Liver (tissue), 9 donors: ENCODE measurements around the gene SRSF2. TPM values are rescaled to one million over a fixed set of nuclear protein-coding genes. Genes with fewer than 3 reads are reported as not detected.

Source experiments
- DNase-seq: peaks from one replicate; pipeline ENCODE4 v3.0.0-alpha.2; 2017; ENCODE audit warnings: low spot score
- H3K27ac ChIP-seq, 2 donors: one replicate each; pipeline ENCODE4 v1.7.0; 2013; ENCODE audit warnings: inconsistent platforms in 2 of 2, low read length in 2 of 2, control low read depth in 1 of 2, low read depth in 1 of 2, mild to moderate bottlenecking in 1 of 2
- H3K27me3 ChIP-seq, 4 donors: one replicate each; pipeline versions ENCODE4 v1.6.1 to v1.7.0; 2013; ENCODE audit warnings: low read length in 3 of 4, inconsistent platforms in 1 of 4, mild to moderate bottlenecking in 1 of 4, moderate library complexity in 1 of 4; ENCODE audit not compliant: control insufficient read depth in 4 of 4, insufficient read depth in 4 of 4
- H3K36me3 ChIP-seq, 4 donors: one replicate each; pipeline versions ENCODE4 v1.6.1 to v1.7.0; 2013; ENCODE audit warnings: low read length in 3 of 4, mild to moderate bottlenecking in 3 of 4, low read depth in 1 of 4, moderate library complexity in 1 of 4; ENCODE audit not compliant: control insufficient read depth in 4 of 4, insufficient read depth in 3 of 4
- H3K4me1 ChIP-seq, 4 donors: one replicate each; pipeline versions ENCODE4 v1.6.1 to v1.7.0; 2013; ENCODE audit warnings: low read length in 3 of 4, mild to moderate bottlenecking in 3 of 4, moderate library complexity in 1 of 4; ENCODE audit not compliant: control insufficient read depth in 4 of 4, insufficient read depth in 4 of 4
- H3K4me3 ChIP-seq, 3 donors: one replicate each; pipeline versions ENCODE4 v1.6.1 to v1.7.0; 2013; ENCODE audit warnings: low read length in 3 of 3, control low read depth in 1 of 3, low read depth in 1 of 3, mild to moderate bottlenecking in 1 of 3
- H3K9ac ChIP-seq, 2 donors: one replicate each; pipeline ENCODE4 v1.7.0; 2013; ENCODE audit warnings: low read length in 2 of 2, mild to moderate bottlenecking in 2 of 2, moderate library complexity in 2 of 2, control low read depth in 1 of 2, low read depth in 1 of 2
- H3K9me3 ChIP-seq, 4 donors: one replicate each; pipeline versions ENCODE4 v1.6.1 to v1.7.0; 2013; ENCODE audit warnings: low read length in 3 of 4; ENCODE audit not compliant: control insufficient read depth in 4 of 4
- CTCF ChIP-seq: fragments of 150-350 bp; IDR thresholded peaks from 2 replicates; pipeline ENCODE4 v1.5.1; 2017; ENCODE audit warnings: improper control_type of control experiment, low read depth, low read length; ENCODE audit not compliant: missing input control
- EGR1 ChIP-seq, 2 donors: IDR thresholded peaks; 2 replicates each; pipeline ENCODE4 v1.6.1; 2016 to 2018; ENCODE audit warnings: antibody characterized with exemption in 2 of 2, low read depth in 2 of 2
- FOXA2 ChIP-seq: IDR thresholded peaks from 2 replicates; pipeline ENCODE4 v1.6.1; 2016; ENCODE audit warnings: antibody characterized with exemption
- GABPA ChIP-seq, 2 donors: IDR thresholded peaks in 1 of 2; conservative IDR thresholded peaks in 1 of 2; 2 replicates each; pipeline ENCODE4 v1.6.1; 2016; ENCODE audit warnings: antibody characterized with exemption in 2 of 2, mild to moderate bottlenecking in 1 of 2, moderate library complexity in 1 of 2
- HNF4A ChIP-seq, 2 donors: conservative IDR thresholded peaks; 2 replicates each; pipeline ENCODE4 v1.6.1; 2016; ENCODE audit warnings: antibody characterized with exemption in 2 of 2, mild to moderate bottlenecking in 2 of 2
- JUND ChIP-seq, 2 donors: IDR thresholded peaks; 2 replicates each; pipeline ENCODE4 v1.6.1; 2016; ENCODE audit warnings: antibody characterized with exemption in 2 of 2
- NR2F2 ChIP-seq: IDR thresholded peaks from 2 replicates; pipeline ENCODE4 v1.6.1; 2016; ENCODE audit warnings: antibody characterized with exemption
- RAD21 ChIP-seq, 2 donors: IDR thresholded peaks; 2 replicates each; pipeline ENCODE4 v1.6.1; 2016; ENCODE audit warnings: antibody characterized with exemption in 2 of 2, mild to moderate bottlenecking in 2 of 2
- REST ChIP-seq: IDR thresholded peaks from 2 replicates; pipeline ENCODE4 v1.6.1; 2016; ENCODE audit warnings: antibody characterized with exemption, mild to moderate bottlenecking
- RXRA ChIP-seq, 2 donors: IDR thresholded peaks; 2 replicates each; pipeline ENCODE4 v1.6.1; 2017 to 2018; ENCODE audit warnings: antibody characterized with exemption in 2 of 2, mild to moderate bottlenecking in 1 of 2
- SP1 ChIP-seq: IDR thresholded peaks from 2 replicates; pipeline ENCODE4 v1.6.1; 2018; ENCODE audit warnings: antibody characterized with exemption, mild to moderate bottlenecking
- TAF1 ChIP-seq: conservative IDR thresholded peaks from 2 replicates; pipeline ENCODE4 v1.6.1; 2016; ENCODE audit warnings: antibody characterized with exemption, mild to moderate bottlenecking
- YY1 ChIP-seq: IDR thresholded peaks from 2 replicates; pipeline ENCODE4 v1.6.1; 2016; ENCODE audit warnings: antibody characterized with exemption, mild to moderate bottlenecking
- ZBTB33 ChIP-seq: IDR thresholded peaks from 2 replicates; pipeline ENCODE4 v1.6.1; 2016; ENCODE audit warnings: antibody characterized with exemption
- WGBS: extraction: QIAGEN DNeasy Blood & Tissue Kit; methylation state at CpG from one replicate; pipeline ENCODE4 v1.1.7; 2013; 5-methylcytosine and 5-hydroxymethylcytosine counted together
- polyA plus RNA-seq, 2 donors: library from polyadenylated mRNA; stranded (reverse) in 1 of 2; unstranded in 1 of 2; fragments of 200-250 nt in 1 of 2; fragments of >200 nt in 1 of 2; fragmentation: Nextera tagmentation in 1 of 2; extraction: Ambion mirVana in 1 of 2; gene quantifications; one replicate each; pipeline versions ENCODE4 v1.2.1 to v1.2.3, GENCODE V29; 2013 to 2015
- total RNA-seq, 2 donors: library from RNA; depleted of rRNA; stranded (reverse); fragments of >200 nt; gene quantifications; one replicate each; pipeline ENCODE4 v1.2.3, GENCODE V29; 2014
- TF ChIP-seq, protein P1 (sequence below): IDR thresholded peaks from 2 replicates; pipeline ENCODE4 v1.6.1; 2016; ENCODE audit warnings: antibody characterized with exemption
- TF ChIP-seq, protein P2 (sequence below): IDR thresholded peaks from 2 replicates; pipeline ENCODE4 v1.6.1; 2016; ENCODE audit warnings: antibody characterized with exemption
- donor health status: healthy.
- donor health status: healthy.
- donor health status: healthy.
- donor health status: healthy.
- donor health status: healthy.

Gene SRSF2
- total RNA-seq (100 to 1,000 TPM; 171 to 184 TPM), polyA plus RNA-seq (100 to 1,000 TPM in 1 of 2 donors, 10 to 100 TPM in 1; 66.5 to 130 TPM)

- peak within 1 kb of the TSS; percentile 93 to 99 for H3K27ac ChIP-seq
- peaks cover 1 to 50% (median 44%) of the 10 kb centered on the region in 4 donors for H3K4me1 ChIP-seq
- peak; percentile 98 for DNase-seq
- peak within 1 kb of the TSS; percentile 96 to 100 (median 99) for H3K4me3 ChIP-seq
- TF ChIP-seq TAF1 (peak; percentile 99), SP1 (peak; percentile 88), GABPA (IDR thresholded peaks at IDR 0.05 in 1 of 2, conservative IDR thresholded peaks at IDR 0.05 in 1 of 2) (peak in 1 of 2 donors; percentile 88), FOXA2 (no peak), RAD21 (IDR thresholded peaks at IDR 0.05) (no peak), EGR1 (IDR thresholded peaks at IDR 0.05; ENCODE audit: low read depth in 2 of 2) (peak; percentile 11 to 36), HNF4A (conservative IDR thresholded peaks at IDR 0.05) (no peak), NR2F2 (peak; percentile 8), RXRA (IDR thresholded peaks at IDR 0.05) (no peak), JUND (IDR thresholded peaks at IDR 0.05) (no peak), REST (peak; percentile 96), YY1 (peak; percentile 99), CTCF (no peak), ZBTB33 (peak; percentile 59)
- TF ChIP-seq, protein P1, sequence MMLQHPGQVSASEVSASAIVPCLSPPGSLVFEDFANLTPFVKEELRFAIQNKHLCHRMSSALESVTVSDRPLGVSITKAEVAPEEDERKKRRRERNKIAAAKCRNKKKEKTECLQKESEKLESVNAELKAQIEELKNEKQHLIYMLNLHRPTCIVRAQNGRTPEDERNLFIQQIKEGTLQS, result no peak
- TF ChIP-seq, protein P2, sequence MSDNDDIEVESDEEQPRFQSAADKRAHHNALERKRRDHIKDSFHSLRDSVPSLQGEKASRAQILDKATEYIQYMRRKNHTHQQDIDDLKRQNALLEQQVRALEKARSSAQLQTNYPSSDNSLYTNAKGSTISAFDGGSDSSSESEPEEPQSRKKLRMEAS, result peak; percentile 64
- under 1% methylated on average over 60 of the region's 60 CpGs for WGBS
- H3K27me3 ChIP-seq, result no peaks in the 10 kb centered on the region
- H3K36me3 ChIP-seq, result peaks cover 7 to 31% (median 20%) of the 10 kb centered on the region in 4 donors
- no peaks in the 10 kb centered on the region for H3K9me3 ChIP-seq
- H3K9ac ChIP-seq, result peak within 1 kb of the TSS; percentile 99
These were observed at the start of gene SRSF2 for GRCh38 chr17:76737082-76737675. Gene SRSF2 (minus strand): TSS chr17:76737331. CDS start chr17:76737160, 171 bp downstream.
